ENCODE measurements around the gene C1orf198.
"Not testable (repeated sequence)": the region's sequence is repeated elsewhere in the genome, so short reads cannot be mapped to it uniquely, and the experiment has no call there.

DNA sequence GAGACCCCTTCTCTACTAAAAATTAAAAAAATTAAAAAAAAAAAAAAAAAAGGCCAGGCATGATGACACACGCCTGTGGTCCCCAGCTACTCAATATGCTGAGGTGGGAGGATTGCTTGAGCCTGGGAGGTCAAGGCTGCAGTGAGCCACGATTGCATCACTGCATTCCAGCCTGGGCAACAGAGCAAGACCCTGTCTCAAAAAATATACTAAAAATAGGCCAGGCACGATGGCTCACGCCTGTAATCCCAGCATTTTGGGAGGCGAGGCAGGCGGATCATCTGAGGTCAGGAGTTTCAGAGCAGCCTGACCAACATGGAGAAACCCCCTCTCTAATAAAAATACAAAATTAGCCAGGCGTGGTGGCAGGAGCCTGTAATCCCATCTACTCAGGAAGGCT is 23.1 kb downstream of the C1orf198 start:
- not testable (repeated sequence) for TF ChIP-seq EZH2 (IDR thresholded peaks at IDR 0.05; ENCODE audit: low read length)
- TF ChIP-seq, protein P1, sequence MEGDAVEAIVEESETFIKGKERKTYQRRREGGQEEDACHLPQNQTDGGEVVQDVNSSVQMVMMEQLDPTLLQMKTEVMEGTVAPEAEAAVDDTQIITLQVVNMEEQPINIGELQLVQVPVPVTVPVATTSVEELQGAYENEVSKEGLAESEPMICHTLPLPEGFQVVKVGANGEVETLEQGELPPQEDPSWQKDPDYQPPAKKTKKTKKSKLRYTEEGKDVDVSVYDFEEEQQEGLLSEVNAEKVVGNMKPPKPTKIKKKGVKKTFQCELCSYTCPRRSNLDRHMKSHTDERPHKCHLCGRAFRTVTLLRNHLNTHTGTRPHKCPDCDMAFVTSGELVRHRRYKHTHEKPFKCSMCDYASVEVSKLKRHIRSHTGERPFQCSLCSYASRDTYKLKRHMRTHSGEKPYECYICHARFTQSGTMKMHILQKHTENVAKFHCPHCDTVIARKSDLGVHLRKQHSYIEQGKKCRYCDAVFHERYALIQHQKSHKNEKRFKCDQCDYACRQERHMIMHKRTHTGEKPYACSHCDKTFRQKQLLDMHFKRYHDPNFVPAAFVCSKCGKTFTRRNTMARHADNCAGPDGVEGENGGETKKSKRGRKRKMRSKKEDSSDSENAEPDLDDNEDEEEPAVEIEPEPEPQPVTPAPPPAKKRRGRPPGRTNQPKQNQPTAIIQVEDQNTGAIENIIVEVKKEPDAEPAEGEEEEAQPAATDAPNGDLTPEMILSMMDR (optimal IDR thresholded peaks at IDR 0.05 in 1 of 3, IDR thresholded peaks at IDR 0.05 in 1 of 3, conservative IDR thresholded peaks at IDR 0.05 in 1 of 3; ENCODE audit: extremely low read depth in 1 of 3, insufficient read depth in 2 of 3, low read length in 3 of 3): not testable (repeated sequence)

Measured in keratinocyte (primary cell).